ENCODE results near the gene NUDT16L1. TPM values are rescaled to one million over a fixed set of nuclear protein-coding genes. Genes with fewer than 3 reads are reported as not detected.
A peak's percentile ranks its signal among the peaks of the same experiment; 100 is the strongest.

NUDT16L1 gene
- total and polyA plus RNA-seq, 2 of the 8 experiments (the other 6 are each of a cell fraction or from before 2014, with no cell fraction given) = 34.8 to 77.3 TPM

DNA sequence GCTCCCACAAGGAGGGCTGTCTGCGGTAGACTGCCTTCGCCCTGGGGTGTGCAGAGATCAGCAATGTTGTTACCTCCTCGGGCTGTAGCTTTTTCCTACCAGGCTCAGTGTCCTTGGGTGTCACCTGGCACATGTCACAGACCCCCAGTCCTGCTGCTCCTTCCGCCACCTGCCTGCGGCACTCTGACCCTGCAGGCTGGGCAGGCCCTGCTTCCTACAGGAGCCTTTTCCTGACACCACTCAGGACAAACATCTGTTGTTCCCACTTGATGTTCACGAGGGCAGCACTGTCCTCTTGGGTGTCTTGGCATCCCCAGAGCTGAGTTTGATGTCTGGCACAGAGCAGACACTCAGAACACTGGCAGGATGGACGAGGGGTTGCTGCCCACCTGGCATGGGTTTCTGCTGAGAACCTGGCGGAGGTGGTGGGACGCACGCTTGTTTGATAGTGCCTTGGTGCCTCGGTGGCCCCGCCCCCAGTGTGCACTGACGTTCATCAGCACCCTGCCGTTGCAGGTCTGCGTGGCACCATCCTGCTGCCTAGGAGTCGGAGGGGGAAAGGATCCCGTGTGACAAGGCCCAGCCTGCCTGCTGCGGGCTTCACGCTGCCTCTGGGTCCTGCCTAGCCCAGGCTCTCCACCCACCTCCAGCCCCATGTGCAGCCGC is 26.7 kb upstream of the NUDT16L1 start:
- no peak overlapping the region for H4K5ac ChIP-seq (ENCODE audit: insufficient read length, low read depth, low read length)
- TF ChIP-seq, protein P1, sequence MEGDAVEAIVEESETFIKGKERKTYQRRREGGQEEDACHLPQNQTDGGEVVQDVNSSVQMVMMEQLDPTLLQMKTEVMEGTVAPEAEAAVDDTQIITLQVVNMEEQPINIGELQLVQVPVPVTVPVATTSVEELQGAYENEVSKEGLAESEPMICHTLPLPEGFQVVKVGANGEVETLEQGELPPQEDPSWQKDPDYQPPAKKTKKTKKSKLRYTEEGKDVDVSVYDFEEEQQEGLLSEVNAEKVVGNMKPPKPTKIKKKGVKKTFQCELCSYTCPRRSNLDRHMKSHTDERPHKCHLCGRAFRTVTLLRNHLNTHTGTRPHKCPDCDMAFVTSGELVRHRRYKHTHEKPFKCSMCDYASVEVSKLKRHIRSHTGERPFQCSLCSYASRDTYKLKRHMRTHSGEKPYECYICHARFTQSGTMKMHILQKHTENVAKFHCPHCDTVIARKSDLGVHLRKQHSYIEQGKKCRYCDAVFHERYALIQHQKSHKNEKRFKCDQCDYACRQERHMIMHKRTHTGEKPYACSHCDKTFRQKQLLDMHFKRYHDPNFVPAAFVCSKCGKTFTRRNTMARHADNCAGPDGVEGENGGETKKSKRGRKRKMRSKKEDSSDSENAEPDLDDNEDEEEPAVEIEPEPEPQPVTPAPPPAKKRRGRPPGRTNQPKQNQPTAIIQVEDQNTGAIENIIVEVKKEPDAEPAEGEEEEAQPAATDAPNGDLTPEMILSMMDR (IDR thresholded peaks at IDR 0.05; ENCODE audit: control extremely low read depth in 1 of 3, insufficient read depth in 1 of 3, low read depth in 1 of 3, low read length in 3 of 3) = peak in 1 of 3 experiments; percentile 22; a peak in 1 of 4 replicates
- no peak for TF ChIP-seq KDM4A (IDR thresholded peaks at IDR 0.05; ENCODE audit: low read depth, low read length, severe bottlenecking)
- no peak overlapping the region for H4K8ac ChIP-seq (ENCODE audit: extremely low read depth, insufficient read depth, low read length)
- H2BK120ac ChIP-seq (replicated peaks; ENCODE audit: low read depth, low read length) = no peak overlapping the region
- H3K27ac ChIP-seq (ENCODE audit: low read depth, low read length) = no peak overlapping the region
- H3K79me1 ChIP-seq (ENCODE audit: low read depth, low read length) = peaks cover 12% of the 10 kb centered on the region; the same call in 1 of the 2 replicates
- H3K4me2 ChIP-seq (ENCODE audit: insufficient read depth in 1 of 2, low read depth in 2 of 2, low read length in 2 of 2) = no peak overlapping the region
- no peaks in the 10 kb centered on the region for H3K9me3 ChIP-seq (ENCODE audit: insufficient read depth in 2 of 2, low read depth in 1 of 2, low read length in 1 of 2)
- H4K91ac ChIP-seq (replicated peaks; ENCODE audit: insufficient read length, low read length) = no peak overlapping the region
- H2AK5ac ChIP-seq (ENCODE audit: low read depth, low read length) = no peak overlapping the region
- no peak overlapping the region for H3K18ac ChIP-seq (ENCODE audit: extremely low read depth, low read length)
- H2BK20ac ChIP-seq (ENCODE audit: low read length) = no peak overlapping the region
- no peak overlapping the region for H2AFZ ChIP-seq (ENCODE audit: low read length)
- H3K36me3 ChIP-seq (ENCODE audit: control insufficient read depth in 2 of 4, insufficient read depth in 4 of 4, low read length in 3 of 4) = peaks cover 2 to 26% (median 19%) of the 10 kb centered on the region in 4 experiments; a peak in 7 of 8 replicates
- peaks cover 0 to 3% of the 10 kb centered on the region in 2 experiments; a peak in 1 of 4 replicates for H3K79me2 ChIP-seq (ENCODE audit: control insufficient read depth in 1 of 2, insufficient read depth in 2 of 2, low read length in 2 of 2)
- no peak overlapping the region for H3K14ac ChIP-seq (ENCODE audit: insufficient read length)
- H3K27me3 ChIP-seq (replicated peaks in 1 of 4; ENCODE audit: control insufficient read depth in 3 of 4, extremely low read depth in 1 of 4, insufficient read depth in 3 of 4, low read length in 3 of 4) = no peaks in the 10 kb centered on the region
- H3K4me1 ChIP-seq (replicated peaks in 1 of 4; ENCODE audit: control insufficient read depth in 3 of 4, insufficient read depth in 4 of 4, low read length in 3 of 4) = peaks cover 0 to 2% (median 0%) of the 10 kb centered on the region in 4 experiments; a peak in 3 of 7 replicates
- no peak for FAIRE-seq
- no peak overlapping the region for H2BK12ac ChIP-seq (ENCODE audit: low read depth, low read length)
- WGBS, 2 experiments (ENCODE audit: extremely low coverage in 1 of 2, insufficient coverage in 1 of 2, insufficient read length in 1 of 2, insufficient replicate concordance in 2 of 2, low coverage in 1 of 2, low lambda C conversion rate in 2 of 2, missing lambda C conversion rate in 1 of 2) = 96% methylated on average over 20 of the region's 20 CpGs; no CpG with 5 or more reads in 1 of the 2 experiments
- peaks cover 0 to 17% of the 10 kb centered on the region in 2 experiments for H4K20me1 ChIP-seq (replicated peaks in 1 of 2; ENCODE audit: control insufficient read depth in 1 of 2, insufficient read depth in 2 of 2, low read length in 2 of 2)
- no peak overlapping the region for H3K23ac ChIP-seq (ENCODE audit: insufficient read length)
- no peak overlapping the region for H3K4me3 ChIP-seq (ENCODE audit: extremely low read depth in 1 of 4, insufficient read depth in 2 of 4, low read depth in 3 of 4, low read length in 4 of 4)
- H3K4ac ChIP-seq (replicated peaks; ENCODE audit: insufficient read length, low read depth, low read length) = no peak overlapping the region
- peak overlapping the region; percentile 19; the same call in 1 of the 2 replicates for H2BK5ac ChIP-seq (ENCODE audit: low read depth, low read length)
- DNase-seq (ENCODE audit: low read depth in 1 of 2, low spot score in 2 of 2) = no peak
- ChIA-PET CTCF (ENCODE audit: partially characterized antibody) (interaction anchor here (0.7 to 2.2 kb wide), 8 partner anchors 13 to 42 kb away, joined by 3 to 7 read pairs (median 4); partner anchors contain the start of gene MGRN1), POLR2A (ENCODE audit: partially characterized antibody) (interaction anchor here (1.4 to 1.5 kb wide), 2 partner anchors 15 to 28 kb away, joined by 3 to 4 read pairs; no protein-coding TSS in a partner anchor)
- peaks cover 6% of the 10 kb centered on the region for H3K23me2 ChIP-seq (ENCODE audit: low read depth, low read length)
- no peak overlapping the region for H3K56ac ChIP-seq (replicated peaks; ENCODE audit: insufficient read length, low read depth, low read length)
- no peak overlapping the region for H2BK15ac ChIP-seq (ENCODE audit: low read length)
- H3K9ac ChIP-seq (replicated peaks in 1 of 4; ENCODE audit: extremely low read depth in 1 of 4, low read depth in 3 of 4, low read length in 3 of 4) = no peak overlapping the region

All from H1 (cell line).